ENCODE results near the gene AP1S2.

DNA sequence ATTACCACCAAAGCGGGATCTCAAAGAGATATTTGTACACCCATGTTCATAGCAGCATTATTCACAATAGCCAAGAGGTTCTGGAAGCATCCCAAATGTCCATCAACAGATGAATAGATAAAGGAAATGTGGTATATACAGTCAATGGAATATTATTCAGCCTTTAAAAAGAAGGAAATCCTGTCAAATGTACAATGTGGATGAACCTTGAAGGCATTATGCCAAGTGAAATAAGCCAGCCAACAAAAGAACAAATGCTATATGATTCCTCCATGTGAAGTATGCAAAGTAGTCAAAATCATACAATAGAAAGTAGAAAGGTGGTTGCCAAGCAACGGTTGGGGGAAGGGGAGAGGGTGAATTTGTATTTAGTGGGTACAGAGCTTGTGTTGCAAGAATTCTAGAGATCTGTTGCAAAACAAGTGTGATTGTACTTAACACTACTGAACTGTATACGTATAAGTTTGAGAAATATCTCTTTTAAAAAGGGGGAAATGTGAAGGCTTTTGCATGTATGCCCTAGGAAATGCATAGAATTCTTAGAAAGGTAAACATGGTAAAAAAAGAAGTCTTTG is 69.3 kb downstream of the AP1S2 start:
- TF ChIP-seq CTCF (IDR thresholded peaks at IDR 0.05) (no peak), POLR2AphosphoS5 (IDR thresholded peaks at IDR 0.05) (no peak), POLR2A (IDR thresholded peaks at IDR 0.05) (no peak)

Data from suprapubic skin (tissue), 4 donors.